Keratinocyte (primary cell): ENCODE measurements around the gene APCDD1.

Experiments
- EZH2 ChIP-seq: IDR thresholded peaks from one replicate; pipeline ENCODE4 v1.6.1; 2012; ENCODE audit warnings: inconsistent platforms, mild to moderate bottlenecking, low read length, moderate library complexity
- TF ChIP-seq, protein P1 (sequence below), 3 experiments: IDR thresholded peaks in 1 of 3; conservative IDR thresholded peaks in 1 of 3; optimal IDR thresholded peaks in 1 of 3; 2 replicates in 2 of 3; 3 replicates in 1 of 3; pipeline versions ENCODE3 to v1.5.1; 2011; ENCODE audit warnings: low read length in 3 of 3, mild to moderate bottlenecking in 3 of 3, moderate library complexity in 2 of 3, control low read depth in 1 of 3, inconsistent platforms in 1 of 3; ENCODE audit not compliant: insufficient read depth in 2 of 3; ENCODE audit errors: extremely low read depth in 1 of 3

DNA sequence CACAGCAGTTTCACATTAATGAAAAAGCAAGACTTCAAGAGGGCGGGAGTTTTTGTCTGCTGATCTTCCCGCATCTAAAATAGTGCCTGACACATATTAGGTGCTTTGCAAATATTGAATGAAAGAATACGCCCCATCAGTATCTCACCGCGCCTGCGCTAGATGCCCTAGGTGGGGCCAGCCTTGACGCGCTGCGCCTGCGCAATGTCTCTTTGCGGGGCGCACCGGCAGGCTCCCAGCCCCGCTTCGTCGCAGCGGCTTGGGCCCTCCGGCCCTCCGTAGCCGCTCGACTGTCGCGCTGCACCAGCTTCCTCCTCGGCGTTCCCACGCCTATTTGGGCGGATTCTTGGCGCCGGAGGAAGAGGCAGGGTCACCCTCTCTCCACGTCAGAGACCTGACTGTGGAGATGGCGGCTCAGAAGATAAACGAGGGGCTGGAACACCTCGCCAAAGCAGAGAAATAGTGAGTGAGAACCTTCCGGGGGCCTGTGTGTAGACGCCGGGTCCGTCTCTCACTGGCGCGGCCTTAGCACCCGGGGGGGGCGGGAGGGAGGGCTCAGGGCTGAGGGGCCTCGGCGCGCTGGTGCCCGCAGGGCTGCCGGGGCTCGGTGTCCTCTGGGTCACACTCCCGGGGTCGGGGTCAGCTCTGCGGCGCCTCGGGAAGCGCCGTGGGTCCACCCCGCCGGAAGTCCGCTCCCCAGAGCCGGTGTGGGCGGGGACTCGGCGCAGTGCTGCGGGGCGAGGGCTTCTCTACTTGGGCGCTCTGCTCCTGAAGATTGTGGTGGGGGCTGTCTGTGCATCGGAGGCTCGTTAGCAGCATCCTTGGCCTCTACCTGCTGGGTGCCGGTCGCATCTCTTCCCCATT, 71.5 kb downstream of the APCDD1 start, which contains the start of gene NAPG:
- TF ChIP-seq, protein P1, sequence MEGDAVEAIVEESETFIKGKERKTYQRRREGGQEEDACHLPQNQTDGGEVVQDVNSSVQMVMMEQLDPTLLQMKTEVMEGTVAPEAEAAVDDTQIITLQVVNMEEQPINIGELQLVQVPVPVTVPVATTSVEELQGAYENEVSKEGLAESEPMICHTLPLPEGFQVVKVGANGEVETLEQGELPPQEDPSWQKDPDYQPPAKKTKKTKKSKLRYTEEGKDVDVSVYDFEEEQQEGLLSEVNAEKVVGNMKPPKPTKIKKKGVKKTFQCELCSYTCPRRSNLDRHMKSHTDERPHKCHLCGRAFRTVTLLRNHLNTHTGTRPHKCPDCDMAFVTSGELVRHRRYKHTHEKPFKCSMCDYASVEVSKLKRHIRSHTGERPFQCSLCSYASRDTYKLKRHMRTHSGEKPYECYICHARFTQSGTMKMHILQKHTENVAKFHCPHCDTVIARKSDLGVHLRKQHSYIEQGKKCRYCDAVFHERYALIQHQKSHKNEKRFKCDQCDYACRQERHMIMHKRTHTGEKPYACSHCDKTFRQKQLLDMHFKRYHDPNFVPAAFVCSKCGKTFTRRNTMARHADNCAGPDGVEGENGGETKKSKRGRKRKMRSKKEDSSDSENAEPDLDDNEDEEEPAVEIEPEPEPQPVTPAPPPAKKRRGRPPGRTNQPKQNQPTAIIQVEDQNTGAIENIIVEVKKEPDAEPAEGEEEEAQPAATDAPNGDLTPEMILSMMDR (optimal IDR thresholded peaks at IDR 0.05 in 1 of 3, IDR thresholded peaks at IDR 0.05 in 1 of 3, conservative IDR thresholded peaks at IDR 0.05 in 1 of 3; ENCODE audit: extremely low read depth in 1 of 3, insufficient read depth in 2 of 3, low read length in 3 of 3) = no peak
- no peak for TF ChIP-seq EZH2
